Renal pelvis (tissue), 4 donors: ENCODE results near the gene FNDC3B. TPM values are rescaled to one million over a fixed set of nuclear protein-coding genes. Genes with fewer than 3 reads are reported as not detected.

Experiments
- DNase-seq: peaks from one replicate; pipeline ENCODE4 v3.0.0-alpha.2; 2013
- polyA plus RNA-seq, 3 donors: library from polyadenylated mRNA; unstranded; fragments of 120-200 nt; gene quantifications; one replicate each; pipeline ENCODE4 v1.2.1, GENCODE V29; 2013; ENCODE audit not compliant: insufficient read length in 3 of 3

Gene FNDC3B
- polyA plus RNA-seq, 3 donors = 52.8 to 61.6 (median 59.7) TPM

DNA sequence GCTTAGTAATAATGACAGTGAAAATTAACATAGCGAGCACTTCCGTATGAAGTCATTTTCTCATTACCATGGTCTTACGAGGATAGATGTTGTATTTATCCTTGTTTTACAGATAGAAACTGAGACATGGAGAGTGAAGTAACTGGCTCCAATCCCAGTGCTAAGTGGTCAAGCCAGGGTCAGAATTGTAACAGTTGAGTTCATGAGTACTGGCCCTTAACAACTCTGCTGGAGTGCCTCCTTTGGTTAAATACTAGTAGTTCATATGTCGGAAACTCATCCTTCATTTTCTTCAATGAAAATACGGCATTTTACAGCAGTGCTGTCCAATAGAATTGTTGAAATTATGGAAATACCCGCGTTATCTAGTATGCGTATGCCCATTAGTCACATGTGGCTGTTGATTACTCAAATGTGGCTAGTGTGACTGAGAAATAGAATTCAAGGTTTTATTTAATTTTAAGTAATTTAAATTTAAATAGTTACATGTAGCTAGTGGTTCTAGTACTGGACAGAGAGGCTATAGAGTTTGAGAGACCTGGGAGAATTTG is 32.5 kb downstream of the FNDC3B start:
- DNase-seq = no peak

GRCh38 chr3:172072543-172072942 is 33.2 kb downstream of the FNDC3B start:
- no peak for DNase-seq

DNA sequence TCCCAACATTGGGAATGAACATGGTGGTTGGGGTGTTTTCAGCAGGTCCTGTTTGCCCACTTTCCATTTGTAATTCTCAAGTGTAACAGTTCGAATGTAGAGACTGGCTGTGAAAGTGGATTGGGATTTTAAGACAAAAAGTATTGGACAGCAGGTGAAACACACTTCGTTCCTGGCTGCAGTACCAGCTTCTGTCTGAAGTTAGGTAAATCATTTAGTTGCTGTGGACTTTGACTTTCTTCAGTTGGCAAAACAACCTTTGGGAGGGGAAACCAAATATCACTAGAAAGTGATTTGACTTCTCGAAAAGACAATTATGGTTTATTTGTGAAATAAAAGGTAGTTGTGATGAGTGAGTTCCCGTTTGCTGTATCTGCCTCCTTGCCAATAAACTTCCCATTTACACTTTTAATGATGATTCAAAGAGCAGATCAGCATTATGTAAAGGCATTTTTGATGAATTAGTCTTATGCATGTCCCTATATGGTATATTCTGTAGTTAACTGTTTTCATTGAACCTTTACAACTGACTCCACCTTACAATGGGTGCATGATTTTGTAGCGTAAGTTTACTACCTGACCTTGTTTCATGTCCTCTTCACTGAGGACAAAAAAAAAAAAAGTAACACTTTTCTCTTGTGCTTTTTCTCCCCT is 34.0 kb downstream of the FNDC3B start:
- DNase-seq = no peak

DNA sequence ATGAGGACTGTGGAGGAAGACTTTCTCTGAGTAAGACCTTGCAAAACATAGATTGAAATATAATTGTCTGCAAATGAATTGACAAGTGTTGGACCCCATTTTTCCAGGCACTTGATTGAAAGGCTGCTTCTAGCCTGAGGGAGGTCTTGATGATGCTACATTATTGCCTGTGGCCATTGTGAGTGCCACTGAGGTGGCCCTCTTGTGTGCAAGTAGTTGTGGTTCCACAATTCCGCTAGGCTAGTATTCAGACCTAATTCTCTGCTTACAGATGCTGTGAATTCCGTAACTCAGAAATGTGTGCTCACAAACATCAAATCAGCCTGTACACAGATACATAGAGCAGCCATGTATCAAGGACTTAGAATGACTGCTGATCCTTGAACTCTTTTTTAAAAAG is 34.7 kb downstream of the FNDC3B start:
- DNase-seq = no peak

DNA sequence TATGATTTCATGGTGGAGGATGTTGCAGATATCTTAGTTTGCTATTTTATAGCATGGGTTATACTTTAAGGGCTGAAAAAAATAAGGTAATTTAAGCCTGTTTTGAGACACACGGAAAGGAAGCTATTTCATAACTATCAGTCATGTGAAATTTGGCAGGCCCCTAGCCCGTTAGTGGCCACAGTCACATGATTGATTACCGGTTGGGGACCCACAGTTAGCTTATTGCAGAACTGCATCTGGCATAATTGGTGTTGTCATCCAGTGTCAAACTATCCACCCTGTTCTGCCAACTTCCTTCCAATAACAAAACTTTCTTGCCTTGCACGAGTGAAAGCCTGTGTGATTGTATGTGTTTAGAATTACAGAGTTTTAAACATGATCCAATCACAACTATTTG is 35.2 kb downstream of the FNDC3B start:
- no peak for DNase-seq

DNA sequence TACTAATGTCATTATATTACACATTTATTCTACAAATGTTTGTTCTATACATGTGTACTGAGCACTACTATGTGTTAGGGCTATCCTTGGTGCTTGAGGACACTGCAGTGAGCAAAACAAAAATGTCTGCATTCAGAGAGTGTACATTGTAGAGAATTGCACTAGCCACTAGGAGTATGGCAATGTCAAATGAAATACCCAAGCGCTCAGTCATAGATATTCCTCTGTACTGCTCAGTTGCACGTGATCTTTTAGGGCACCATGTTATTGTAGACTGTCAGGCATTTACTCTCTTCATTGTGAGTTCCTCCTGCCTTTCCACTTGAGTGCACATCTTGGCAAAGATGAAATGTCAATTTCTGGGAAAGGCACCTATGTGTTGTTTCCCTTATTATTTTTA is 36.8 kb downstream of the FNDC3B start:
- no peak for DNase-seq

DNA sequence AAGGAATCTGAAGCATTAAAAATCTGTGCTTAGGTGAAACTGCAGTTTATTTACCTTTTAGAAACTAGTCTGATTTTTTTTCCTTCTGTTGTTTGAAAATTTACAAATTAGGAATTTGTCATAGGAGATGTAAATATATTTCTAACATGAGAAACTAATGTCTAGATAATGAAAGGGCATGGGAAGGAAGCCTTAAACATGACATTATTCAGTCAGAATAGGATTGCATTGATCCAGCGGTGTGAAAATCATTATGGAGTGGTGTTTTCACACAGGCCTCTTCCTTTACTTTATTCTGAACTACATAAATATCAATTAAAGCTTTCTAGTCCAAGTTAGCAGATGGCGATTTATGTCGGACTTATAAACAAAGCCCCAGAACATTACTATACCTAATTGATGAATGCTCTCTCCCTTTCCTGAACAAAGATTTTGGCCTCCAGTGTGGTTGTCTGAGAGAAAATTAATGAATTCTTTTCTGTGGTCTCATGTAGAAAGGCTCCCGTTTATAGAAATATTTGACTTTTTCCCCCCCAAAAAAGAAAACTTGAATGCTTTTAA is 37.9 kb downstream of the FNDC3B start:
- no peak for DNase-seq

DNA sequence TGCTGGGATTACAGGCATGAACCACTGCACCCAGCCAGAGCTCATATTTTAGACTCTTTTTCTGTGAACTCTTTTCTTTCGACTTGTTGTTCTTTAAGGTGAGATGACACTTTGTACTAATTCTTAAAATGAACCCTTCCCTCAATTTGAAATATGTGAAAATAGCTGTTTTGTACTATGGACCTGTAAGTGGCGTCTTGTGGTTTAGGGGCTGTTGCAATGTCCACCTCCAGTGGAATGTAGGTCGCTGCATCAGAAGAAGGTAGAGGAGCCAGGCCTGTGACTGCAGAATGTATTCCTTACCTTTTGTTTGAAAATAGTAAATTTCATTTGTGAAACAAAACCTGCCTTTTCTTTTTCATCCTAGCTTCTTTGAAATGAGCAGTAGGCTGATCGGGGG is 38.9 kb downstream of the FNDC3B start:
- no peak for DNase-seq

DNA sequence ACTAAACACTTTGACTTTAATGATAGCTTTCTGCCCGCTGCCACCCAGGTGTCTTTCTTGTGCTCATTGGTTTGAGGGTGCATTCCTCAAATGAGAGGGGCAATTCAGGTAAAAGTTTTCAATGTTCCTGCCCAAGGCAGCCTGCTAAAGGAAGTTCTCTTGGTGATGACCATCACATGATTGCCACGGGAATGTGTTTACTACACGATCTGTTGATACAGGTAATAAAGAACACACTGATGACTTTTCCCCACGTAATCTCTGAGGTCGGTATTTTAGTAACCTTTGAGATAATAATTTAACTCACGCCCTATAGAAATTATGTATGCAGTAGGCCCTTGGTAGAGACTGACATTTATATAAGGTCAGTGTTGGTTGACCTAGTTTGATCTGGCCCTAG is 39.3 kb downstream of the FNDC3B start:
- no peak for DNase-seq

DNA sequence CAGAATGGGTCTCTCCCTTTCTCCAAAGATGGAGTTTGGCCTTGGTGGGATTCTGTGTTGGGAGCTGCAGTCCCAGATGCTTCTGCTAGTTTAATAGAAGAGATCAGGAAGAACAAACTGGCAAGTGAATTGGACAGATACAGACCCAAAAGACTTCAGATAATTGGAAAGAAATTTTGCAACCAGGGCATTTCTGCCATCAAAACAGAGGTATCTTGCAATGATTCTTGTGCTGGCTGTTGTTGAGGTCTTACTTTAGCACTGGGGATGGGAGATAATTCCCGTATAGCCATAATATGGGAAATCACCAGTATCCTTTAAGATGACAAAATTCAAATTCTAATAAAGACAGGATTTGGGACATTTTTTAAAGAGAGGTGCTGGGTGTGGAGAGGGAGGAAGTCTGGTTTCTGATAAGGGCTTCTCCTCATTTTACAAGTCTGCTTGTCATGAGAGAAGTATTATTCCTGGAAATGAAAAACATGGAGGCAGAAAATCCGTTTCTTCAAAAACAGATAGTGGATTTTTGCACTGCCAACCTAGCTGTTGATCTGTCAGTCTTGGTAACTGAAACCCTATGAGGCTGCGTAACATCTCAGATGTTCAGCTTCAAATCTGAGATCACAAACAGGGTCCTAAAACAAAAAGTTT is 40.1 kb downstream of the FNDC3B start:
- no peak for DNase-seq

DNA sequence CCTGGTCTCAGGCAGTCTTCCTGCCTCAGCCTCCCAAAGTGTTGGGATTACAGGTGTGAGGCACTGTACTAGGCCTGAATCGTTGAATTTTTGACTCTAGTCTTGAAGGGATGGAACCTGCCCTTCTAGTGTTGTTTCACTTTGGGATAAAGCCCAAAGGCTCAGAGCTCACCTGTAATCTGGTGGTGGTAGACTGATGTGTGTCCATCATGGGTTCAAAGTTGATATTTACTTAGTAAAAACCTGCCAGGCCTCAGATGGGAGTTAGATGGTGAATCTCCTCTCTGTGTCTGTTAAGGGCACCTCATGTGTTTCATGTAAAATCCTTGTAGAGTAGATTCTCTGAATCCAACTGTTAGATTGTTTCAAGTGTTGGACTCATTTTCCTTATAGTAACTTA is 41.1 kb downstream of the FNDC3B start:
- no peak for DNase-seq

DNA sequence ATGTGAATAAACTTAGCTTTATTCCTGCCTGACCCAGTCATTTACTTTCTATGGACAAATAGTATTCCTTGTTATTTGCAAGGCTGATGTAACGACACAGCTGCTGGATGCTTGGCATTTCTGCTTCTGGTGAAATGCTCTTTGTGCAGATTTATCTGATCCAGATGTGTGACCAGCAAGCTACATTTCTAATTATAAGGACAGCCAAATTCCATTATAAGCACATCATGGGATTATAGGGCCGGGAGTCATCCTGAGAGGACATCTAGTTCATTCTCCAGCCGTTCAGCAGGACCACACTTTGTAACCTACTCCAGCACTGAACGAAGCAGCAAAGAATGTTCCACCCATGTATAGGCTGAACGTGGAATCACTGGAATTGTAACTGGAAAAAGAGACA is 42.9 kb downstream of the FNDC3B start:
- DNase-seq = no peak

GRCh38 chr3:172082820-172083513 is 43.6 kb downstream of the FNDC3B start:
- DNase-seq = no peak

- DNase-seq = no peak
Observed at GRCh38 chr3:172083995-172084409, 44.6 kb downstream of the FNDC3B start.

DNA sequence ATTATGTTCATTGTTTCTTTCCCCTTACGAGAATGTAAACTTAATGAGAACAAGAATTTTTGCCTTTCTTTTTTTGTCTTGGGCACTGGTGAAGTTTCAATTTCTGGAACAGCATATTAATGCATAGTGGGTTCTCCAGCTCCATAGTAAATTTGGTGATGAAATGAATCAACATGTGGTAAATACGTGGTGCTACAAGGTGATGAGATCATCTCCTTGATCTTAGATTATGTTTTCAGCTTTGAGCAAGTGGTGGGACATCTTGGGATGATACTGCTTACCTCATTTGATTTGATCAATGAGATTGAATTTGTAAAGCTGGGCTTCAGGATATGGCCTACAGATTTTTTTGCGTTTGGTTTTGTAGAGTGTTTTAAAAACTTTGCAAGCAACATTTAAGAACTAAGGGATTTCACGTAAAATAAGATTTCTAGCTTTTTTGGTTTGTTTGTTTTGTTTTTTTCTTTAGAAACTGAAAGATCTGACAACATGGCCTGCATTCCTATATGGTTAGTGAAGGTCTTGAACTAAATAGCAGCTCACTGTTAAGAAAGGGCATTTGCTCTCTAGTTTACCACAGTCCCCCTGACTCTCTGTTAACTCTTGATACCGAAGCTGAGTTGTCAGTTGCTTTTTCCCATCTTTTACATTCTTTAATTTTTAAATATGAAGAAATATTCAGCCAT is 45.6 kb downstream of the FNDC3B start:
- no peak for DNase-seq

GRCh38 chr3:172085557-172085895 is 46.1 kb downstream of the FNDC3B start:
- no peak for DNase-seq

GRCh38 chr3:172086071-172086470 is 46.7 kb downstream of the FNDC3B start:
- no peak for DNase-seq

DNA sequence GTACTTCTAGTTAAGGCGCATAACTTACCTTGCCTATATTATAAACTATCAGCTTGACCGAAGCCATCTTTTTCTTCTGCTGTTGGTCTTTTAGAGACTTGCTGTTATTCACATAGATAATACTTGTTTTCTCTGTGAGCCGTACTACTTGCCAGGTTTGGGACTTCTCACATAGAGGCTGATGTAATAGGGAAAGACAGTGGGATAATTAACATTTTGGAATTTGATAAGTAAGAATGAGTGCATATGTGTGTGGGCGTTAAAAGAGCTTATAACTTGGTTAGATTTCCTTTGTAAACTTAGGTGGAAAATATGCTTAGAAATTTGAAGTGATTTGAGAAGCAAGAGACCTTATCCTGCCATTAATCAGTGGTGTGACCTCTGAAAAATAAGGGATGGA is 47.8 kb downstream of the FNDC3B start:
- no peak for DNase-seq

DNA sequence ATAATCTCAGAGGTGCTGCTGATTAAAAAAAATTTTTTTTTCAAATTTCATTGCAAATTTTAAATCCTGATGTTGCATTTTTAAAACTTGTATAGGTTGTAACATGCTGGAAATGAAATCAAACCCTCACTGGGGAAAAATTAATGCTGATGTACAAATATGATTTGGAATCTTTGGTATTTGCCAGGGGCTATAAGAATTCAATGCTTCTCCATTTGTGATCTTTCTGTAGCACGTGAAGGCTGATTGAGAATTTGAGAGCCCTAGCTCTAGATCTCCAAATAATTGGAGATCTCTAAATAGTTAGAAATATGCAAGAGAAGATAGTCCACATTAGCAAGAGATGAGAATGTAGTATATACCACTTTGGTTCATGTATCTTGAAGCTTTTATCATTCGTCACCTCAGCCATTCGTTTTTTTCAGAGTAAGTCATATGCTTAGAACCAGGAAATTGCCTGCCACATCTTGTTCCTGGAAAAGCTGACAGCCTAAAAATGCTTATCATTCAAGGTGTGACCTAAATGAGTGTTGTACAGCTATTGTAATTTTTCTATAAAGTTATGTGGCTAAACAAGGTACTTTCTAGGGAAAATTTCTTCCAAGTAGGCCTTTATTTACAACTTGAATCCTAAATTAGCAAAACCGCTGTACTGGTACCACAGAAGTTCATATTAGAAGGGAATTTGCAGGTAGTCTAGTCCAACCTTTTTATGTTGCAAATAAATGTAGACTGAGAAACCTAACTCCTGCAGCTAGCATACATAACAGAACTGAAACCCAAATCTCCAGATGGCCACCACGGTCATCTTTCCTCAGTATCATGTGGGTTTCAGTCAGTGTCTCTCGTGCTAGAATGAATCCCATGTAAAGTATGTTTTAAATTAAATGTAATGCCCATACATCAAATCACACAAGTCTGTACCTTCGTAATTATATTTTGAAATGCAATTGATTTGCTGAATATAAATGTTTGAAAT is 48.5 kb downstream of the FNDC3B start:
- DNase-seq = no peak

DNA sequence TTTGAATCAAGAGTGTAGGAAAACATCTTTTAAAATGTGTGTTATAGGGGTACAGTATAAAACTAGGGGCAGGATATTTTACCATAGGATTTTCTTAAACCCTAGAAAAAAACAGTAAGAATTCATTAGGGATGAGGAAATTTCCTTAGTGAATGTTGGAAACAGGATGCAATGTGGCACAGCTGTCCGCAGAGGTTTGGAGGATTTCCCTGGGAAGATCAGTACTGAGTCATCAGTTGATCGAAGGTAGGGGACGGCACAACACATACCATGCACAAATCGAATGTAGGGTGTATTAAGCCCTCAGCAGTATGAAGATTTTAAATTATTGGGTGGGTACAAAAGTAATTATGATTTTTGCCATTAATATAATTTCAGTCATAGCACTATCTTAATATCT is 49.9 kb downstream of the FNDC3B start:
- no peak for DNase-seq

GRCh38 chr3:172090035-172090434 is 50.7 kb downstream of the FNDC3B start:
- DNase-seq = no peak
